GM18507 (cell line): Measurements from ENCODE around the gene KRTDAP.
A peak's percentile ranks its signal among the peaks of the same experiment; 100 is the strongest.
"Not testable (repeated sequence)": the region's sequence is repeated elsewhere in the genome, so short reads cannot be mapped to it uniquely, and the experiment has no call there.

Source experiments
- DNase-seq: peaks from one replicate; pipeline ENCODE4 v3.0.0; 2011; ENCODE audit warnings: low read depth; ENCODE audit not compliant: insufficient read length; ENCODE audit errors: extremely low spot score
- FAIRE-seq: peaks from 2 replicates; lab custom pipeline; 2011; peaks lifted over from hg19 to GRCh38; lab: Jason Lieb, UNC

Gene KRTDAP

DNA sequence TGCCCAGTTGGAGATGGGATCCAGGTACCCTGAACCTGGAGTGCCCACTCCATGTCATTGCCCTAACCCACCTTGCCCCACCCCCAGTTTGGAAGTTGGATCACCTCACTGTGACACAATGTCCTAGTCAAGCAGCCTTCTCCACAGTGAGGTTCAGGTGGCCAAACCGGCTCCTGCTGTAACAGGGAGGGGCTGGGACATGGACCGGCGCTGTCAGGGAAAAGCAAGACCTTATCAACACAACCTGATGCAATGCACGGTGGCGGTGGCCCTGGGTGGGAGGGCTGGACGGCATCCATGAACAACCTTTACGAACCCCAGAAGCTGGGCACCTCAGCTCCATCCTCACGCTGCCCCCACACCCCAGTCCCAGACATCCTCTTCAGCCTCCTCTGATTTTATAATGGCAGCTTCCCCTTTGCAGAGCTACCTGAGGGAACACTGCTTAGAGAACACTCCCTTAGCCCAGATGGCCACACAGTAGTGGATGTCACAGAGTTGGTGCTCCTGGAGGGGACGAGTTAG, 1.6 kb upstream of the KRTDAP start:
- FAIRE-seq: no peak

DNA sequence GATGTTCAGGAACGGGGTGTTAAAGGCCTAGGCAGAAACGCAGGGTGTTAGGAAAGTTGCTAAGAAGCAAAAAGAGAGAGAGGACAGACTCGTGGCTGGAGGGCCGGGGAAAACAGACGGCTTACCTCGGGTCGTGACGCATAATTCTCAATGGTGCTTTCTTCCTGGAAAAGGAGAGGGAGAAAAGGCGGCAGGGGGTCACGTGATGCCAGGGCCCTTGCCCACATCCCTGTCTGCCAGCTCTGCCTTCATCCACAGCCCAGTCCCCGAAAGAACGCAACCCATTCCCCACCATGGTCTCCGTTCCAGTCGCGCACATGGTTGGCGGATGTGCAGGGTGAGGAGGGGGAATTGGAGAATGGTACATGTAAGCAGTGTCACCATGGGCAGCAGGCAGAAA, 1.6 kb downstream of the KRTDAP start:
- FAIRE-seq: no peak
- DNase-seq: no peak

More for the DNA sequence above, 1.6 kb upstream of the KRTDAP start:
- DNase-seq: no peak

DNA sequence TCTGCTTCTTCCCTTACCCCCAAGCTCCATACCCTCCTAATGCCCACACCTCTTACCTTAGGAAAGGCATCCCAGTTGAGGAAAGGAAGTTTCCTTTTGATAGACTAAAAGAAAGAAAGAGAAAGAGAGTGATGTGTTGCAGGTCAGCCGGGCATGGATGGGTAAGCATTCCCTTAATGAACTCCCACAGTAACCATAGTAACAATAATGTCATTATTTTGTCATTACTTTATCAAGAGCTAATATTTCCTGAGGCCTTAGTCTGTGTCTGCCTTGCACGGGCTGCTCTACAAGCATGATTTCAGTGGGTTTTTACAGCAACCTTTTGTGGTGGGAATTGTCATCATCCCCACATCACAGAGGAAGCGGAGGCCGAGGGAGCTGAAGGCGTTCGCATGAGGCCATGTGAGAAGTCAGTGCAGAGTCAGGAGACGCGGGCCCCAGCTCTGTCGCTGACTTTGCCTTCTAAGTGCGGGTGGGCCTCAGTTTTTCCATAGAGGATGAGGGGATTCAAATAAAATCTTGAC, 2.5 kb downstream of the KRTDAP start:
- FAIRE-seq (no peak), DNase-seq (no peak)

DNA sequence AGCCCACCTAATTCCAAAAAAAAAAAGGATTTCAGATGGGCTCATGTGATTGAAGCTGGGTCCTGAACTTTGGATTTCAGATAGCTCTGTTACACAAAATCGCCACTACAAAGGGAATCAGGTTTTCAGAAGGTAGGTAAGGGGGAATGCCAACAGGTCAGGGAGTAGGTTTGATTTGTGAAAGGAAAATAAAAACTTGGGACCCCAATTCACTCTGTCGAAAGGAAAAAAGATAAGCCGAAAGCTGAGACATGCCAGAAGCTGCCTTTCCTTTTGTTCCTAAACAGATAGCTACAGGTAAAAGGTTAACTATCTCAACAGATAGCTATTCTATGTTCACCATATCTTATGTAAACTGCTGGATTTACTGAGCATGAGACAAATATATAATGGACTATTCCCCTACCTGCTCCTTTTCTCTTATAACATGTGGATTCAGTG, 4.0 kb downstream of the KRTDAP start:
- no peak for FAIRE-seq
- no peak for DNase-seq

DNA sequence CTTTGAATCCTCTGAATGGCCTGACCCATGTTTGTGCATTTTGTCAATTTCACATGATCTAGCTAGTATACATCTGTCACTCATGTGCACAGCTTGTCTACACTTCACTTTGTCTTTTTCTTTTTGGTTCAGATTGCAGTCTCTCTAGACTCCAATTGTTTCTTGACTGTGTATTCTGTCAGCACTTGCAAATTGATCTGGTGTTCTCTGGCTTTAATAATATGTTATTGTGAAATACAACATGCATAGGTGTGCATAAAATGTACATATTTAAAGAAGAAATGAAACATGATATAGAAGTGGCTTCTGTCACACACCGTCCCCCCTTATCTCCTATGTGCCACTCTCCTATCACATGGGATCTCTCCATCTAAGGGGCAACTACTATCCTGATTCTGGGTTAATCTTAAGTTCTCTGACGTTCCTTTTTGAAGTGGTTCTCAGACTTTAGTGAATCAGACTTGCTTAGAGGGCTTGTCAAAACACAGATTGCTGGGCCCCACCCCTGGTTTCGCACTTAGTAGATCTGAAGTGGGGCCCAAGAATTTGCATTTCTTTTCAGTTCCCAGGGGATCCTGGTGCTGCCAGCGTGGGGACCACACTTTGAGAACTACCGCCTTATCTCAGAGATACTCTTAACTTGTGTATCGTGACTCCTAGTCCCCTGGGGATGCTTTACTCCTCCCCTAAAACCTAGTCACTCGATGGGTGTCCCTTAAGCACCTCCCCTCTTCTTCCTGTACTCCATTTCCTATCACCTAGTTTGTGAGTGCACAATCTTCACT, 5.8 kb downstream of the KRTDAP start:
- DNase-seq (peak; percentile 77), FAIRE-seq (peak; percentile 99)

DNA sequence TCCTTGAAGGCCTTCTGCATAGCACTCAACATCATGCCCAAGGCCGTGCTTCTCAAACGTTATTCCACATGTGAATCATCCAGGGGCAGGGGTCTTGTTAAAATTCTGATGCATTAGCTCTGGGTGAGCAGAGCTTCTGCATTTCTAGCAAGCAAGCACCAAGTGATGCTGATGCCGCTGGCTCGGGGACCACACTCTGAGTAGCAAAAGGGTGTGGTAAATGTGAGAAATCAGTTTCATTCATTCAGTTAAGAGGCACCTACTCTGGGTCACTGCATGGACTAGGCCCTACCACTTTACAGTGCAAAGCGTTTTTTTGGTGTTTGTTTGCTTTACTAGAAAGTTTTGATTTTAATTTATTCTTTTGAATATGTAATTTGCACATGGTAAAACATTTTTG, 7.2 kb downstream of the KRTDAP start:
- DNase-seq (no peak), FAIRE-seq (no peak)

DNA sequence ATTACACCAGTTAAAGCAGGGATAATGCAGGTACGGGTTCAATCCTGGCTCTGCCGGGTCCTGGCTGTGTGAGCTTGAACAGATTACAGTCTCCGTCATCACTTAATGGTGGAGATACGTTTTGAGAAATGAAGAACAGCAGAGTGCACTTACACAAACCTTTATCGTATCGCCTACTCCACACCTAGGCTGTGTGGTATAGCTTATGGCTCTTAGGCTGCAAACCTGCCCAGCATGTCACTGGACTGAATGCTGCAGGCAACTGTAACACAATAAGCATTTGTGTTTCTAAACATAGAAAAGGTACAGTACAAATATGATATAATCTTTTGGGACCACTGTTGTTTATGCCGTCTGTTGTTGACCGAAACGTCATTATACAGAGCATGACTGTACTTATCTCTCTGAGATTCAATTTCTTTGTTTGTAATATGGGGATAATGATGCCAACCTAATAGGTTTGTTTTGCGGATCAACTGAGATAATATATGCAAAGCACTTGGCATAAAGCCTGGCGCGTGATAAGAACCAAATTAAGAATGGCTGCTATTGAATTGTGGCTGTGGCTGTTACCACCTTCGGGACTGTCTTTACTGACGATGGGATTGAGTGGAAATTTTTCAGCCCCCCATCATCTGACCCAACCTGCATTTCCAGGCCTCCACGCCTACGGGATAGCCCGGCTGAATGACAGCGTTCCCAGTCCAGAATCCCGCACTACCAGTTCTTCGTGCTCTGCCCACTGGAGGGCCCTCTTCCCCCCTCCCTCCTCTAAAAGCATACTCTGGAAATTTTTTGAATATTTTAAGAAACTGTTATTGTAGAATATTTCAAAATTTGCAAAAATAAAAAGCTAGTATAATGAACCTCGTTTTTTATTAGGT, 11.2 kb downstream of the KRTDAP start:
- no peak for FAIRE-seq
- no peak for DNase-seq

DNA sequence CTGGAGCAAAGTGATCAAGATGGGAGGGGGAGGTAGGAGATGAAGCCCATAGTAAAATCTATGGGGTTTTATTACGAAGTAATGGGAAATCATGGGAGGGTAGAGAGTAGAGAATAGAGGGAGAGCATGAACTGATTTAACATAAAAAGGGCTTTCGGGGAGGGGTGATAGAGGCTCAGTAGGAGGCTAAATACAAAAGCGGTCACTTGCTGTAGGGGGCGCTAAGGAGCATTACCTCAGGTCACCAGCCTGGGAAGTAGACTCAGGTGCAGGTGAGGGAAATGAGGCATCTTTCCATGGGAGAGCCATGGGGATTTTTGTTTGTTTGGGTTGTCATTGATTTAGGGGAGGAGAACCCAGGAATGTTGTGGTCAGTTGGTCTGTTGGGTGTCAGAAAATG, 14.1 kb downstream of the KRTDAP start:
- DNase-seq (no peak), FAIRE-seq (peak; percentile 15)

DNA sequence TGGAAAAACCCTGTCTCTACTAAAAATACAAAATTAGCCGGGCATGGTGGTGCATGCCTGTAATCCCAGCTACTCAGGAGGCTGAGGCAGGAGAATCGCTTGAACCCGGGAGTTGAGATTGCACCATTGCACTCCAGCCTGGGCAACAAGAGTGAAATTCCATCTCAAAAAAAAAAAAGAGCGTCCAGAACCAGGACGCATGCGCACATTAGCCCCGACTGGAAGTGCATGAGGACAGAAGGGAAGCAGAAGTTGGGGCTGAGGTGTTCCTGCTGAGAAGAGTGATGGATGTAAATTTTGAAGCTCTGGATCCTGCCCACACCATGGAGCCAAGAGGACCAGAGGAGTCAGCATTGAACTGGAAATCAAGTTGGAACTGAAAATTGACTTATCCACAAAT, 15.7 kb downstream of the KRTDAP start:
- DNase-seq, FAIRE-seq: not testable (repeated sequence)

DNA sequence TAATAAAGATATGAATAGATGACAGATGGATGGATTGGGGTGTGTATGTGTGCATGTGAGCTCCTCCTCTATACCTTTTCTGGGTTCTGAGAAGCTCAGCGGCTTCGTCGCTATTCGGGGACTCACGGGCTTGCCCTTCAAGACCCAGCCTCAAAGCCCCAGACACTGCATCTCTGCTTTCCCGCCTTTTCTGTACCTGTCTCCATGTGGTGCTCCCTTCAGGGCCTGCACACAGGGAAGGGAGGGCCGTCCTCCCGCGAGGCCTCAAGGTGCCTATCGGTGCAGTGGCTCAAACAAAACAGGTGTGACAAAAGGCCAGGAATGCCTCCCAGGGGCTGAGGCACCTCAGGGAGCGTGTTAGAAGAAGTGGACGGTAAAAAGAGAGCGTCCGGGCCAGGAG, 16.2 kb downstream of the KRTDAP start:
- DNase-seq (no peak), FAIRE-seq (no peak)

DNA sequence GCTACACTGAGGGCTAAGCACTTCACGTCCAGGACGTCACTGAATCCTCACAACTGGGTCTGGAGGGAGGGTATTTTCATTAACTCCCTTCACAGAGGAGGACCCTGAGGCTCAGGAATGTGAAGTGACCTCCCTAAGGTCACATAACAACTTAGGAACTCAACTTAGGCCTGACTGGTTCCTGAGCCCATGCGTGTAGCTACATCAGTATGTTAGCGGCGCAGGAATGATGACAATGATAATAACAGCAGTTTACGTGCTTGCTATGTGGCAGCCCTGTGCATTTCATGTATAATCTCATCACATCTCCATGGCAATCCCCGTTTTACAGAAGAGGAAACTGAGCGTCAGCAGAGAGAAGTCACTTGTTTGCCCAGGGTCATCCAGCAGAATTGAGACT, 18.3 kb downstream of the KRTDAP start:
- no peak for FAIRE-seq

DNA sequence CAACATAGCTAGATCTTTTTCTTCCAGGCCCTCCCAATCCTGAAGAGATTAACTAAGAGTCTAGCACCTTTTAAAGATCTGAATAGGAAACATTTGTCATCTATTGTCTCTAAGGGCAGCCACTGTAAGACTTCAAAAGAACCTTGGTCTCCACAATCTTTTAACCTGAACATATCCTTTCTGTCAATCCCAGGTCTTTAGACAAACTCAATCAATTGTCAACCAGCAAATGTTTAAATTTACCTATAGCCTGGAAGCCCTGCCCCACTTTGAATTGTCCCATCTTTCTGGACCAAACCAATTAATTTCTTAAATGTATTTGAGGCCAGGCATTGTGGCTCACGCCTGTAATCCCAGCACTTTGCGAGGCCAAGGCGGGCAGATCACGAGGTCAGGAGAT, 19.2 kb downstream of the KRTDAP start:
- not testable (repeated sequence) for FAIRE-seq, DNase-seq

More for the DNA sequence above, 18.3 kb downstream of the KRTDAP start:
- DNase-seq: no peak

DNA sequence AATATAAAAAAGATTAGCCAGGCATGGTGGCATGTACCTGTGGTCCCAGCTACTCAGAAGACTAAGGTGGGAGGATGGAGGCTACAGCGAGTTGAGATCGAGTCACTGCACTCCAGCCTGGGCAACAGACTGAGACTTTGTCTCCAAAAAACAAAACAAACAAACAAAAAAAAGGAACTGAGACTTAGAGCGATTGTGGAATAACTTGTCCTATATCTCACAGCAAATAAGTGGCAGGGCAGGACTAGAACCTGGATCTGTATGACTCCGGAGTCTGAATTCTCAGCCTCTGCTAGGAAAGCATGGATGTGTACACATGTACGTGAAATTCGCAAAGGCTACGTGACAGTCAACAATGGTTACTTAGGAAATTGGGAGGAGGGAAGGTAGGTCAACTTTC, 20.1 kb downstream of the KRTDAP start:
- DNase-seq: no peak
- peak; percentile 70 for FAIRE-seq

DNA sequence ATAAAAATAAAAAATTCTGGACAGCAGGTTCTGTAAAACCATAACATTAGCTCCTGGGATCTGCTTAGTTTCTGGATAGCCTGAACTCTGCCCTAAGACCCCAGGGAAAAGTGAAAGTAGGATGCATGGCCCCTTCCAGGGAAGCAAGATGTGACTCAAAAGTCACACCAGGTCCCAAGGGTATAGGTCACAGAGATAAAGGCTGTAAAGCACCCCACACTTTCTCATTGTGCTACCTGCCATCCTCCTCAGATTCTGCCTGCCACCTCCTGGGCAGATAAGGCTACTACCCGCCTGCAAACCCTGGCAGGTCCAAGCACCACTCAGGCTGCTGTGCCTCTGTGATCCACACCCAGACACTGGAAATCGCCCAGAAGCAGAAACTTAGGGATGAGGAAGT, 21.6 kb downstream of the KRTDAP start:
- peak; percentile 91 for FAIRE-seq
- DNase-seq: peak; percentile 78

DNA sequence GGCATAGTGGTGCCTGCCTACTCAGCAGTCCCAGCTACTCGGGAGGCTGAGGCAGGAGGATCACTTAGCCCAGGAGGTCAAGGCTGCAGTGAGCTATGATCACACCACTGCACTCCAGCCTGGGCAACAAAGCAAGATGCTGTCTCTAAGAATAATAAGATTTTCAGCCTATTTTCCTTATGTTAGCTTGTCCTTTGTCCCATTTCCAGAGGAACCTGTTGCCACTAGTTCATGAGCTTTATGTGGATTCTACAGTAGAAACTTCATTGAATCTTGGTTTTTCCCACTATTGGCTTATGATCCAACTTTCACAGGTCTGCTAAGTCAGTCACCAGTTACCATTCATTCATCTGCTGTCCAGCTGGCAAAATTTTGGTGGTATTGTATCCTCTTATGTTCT, 24.0 kb downstream of the KRTDAP start:
- no peak for DNase-seq
- FAIRE-seq: no peak

DNA sequence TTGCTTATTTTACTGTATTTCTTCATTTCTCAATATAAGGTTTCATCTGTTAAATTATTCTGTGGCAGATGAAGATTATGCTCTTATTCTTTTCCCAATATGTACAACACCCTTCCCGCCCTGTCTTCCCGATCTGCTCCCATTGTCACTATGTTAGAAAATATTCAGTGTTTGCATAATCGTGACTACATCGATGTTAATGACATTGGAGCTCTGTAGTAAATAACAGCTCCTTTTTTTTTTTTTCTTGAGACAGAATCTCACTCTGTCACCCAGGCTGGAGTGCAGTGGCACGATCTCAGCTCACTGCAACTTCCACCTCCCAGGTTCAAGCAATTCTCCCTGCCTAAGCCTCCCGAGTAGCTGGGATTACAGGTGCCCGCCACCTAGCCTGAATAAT, 27.3 kb downstream of the KRTDAP start:
- FAIRE-seq, DNase-seq: not testable (repeated sequence)

DNA sequence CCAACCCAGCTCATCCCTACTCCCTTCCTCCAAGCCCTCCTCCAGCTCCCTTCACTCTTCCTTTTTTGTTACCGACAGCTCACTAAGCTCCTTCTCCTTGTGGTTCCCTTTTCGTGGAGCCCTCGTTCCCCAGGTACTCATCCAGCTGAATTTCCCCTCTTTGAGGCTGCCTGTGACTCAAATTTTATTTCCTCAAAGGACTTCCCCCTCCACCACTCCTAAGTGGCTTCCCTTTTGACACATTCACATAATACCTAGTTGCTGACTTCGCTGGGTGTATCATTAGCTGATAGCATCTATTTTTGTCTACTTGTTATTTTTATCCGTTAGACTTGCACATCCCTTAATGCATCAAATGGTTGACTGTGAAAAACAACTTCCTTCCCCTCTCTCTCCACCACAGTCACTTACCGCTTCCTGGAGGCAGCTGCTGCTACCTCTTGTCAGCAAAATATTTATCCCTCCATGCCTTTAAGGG, 27.7 kb downstream of the KRTDAP start:
- DNase-seq (no peak), FAIRE-seq (peak; percentile 100)

DNA sequence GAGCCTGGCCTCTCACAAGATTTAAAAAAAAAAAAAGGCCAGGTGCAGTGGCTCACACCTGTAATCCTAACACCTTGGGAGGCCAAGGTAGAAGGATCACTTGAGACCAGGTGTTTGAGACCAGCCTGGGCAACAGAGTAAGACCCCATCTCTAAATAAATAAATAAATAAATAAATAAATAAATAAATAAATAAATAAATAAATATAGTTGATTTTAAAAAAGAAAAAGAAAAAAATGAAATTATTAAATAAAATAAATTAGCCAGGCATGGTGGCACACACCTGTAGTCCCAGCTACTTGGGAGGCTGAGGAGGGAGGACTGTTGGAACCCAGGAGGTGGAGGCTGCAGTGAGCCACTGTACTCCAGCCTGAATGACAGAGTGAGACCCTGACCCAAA, 28.5 kb downstream of the KRTDAP start:
- FAIRE-seq, DNase-seq: not testable (repeated sequence)

DNA sequence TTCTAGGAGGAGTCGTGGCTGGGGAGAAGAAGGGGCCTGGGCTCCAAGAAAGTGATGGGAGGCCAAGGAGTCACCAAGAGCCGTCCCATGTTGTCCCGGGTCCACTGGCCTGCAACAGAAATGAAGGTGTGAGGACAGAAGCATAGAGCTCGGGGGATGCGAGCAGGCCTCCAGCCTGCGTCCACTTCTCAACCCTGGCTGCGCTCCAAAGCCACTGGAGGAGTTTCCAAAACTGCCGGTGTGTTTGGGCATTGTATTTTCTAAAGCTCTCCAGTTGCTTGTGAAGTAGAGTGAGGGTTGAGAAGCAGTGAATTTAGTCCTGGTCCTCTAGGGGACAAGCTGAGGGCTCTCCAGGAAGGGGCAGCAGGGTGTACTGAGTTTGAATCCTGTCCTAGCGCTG, 29.2 kb downstream of the KRTDAP start:
- no peak for FAIRE-seq
- DNase-seq: no peak

DNA sequence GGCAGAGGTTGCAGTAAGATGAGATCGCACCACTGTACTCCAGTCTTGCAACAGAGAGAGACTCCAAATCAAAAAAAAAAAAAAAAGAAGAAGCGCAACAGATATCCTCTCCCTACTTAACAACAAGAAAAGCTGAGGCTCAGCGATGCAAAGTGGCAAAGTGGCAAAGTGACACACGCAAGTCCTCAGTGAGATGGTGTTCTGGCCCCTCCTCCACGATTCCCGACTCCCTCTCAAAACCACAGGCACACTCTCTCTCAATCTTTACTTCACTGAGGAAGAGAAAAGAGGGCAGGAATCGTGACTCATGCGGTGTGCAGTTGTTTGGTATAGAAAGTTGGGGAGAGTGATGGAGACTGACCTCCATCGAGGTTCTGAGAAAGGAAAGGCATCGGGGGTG, 29.7 kb downstream of the KRTDAP start:
- DNase-seq (no peak), FAIRE-seq (peak; percentile 83)
